HG03139 (cell line): ENCODE measurements around the gene ARRDC5.
"Not testable (repeated sequence)": the region's sequence is repeated elsewhere in the genome, so short reads cannot be mapped to it uniquely, and the experiment has no call there.

ENCODE experiments used
- ATAC-seq: cut with Tn5 transposase; IDR thresholded peaks from one replicate; pipeline ENCODE4 v1.9.1; 2021; ENCODE audit not compliant: unreplicated experiment

The ARRDC5 gene

DNA sequence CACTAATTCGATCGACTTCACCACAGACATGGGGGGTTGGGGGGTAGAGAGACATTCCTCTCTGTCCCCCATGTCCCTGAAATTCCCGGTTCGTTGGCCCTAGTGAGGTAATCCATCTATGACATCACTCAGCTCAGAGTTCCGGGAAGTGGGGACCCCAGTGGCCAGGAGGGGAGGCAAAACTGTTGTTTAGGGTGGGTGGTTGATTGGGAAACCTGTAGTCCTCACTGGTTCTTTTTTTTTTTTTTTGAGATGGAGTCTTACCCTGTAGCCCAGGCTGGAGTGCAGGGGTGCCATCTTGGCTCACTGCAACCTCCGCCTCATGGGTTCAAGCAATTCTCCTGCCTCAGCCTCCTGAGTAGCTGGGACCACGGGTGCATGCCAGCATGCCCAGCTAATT is at the start of gene ARRDC5:
TSS of gene ARRDC5 (minus strand) at position 101 of the 400 bp plus-strand sequence. CDS start at position 30, 71 bp downstream.
- ATAC-seq: no peak

- ATAC-seq: no peak
These were observed 49.0 kb upstream of the ARRDC5 start for GRCh38 chr19:4951656-4952055.

DNA sequence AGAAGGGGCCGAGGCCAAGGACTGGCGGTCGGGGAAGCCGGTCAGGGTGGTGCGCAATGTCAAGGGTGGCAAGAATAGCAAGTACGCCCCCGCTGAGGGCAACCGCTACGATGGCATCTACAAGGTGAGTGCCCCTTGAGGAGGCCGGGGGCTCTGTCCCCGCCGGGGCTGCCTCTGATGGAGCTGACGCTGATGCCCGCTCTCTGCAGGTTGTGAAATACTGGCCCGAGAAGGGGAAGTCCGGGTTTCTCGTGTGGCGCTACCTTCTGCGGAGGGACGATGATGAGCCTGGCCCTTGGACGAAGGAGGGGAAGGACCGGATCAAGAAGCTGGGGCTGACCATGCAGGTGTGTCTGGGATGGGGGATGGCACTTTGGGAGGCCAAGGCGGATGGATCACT is 48.0 kb upstream of the ARRDC5 start:
- not testable (repeated sequence) for ATAC-seq

DNA sequence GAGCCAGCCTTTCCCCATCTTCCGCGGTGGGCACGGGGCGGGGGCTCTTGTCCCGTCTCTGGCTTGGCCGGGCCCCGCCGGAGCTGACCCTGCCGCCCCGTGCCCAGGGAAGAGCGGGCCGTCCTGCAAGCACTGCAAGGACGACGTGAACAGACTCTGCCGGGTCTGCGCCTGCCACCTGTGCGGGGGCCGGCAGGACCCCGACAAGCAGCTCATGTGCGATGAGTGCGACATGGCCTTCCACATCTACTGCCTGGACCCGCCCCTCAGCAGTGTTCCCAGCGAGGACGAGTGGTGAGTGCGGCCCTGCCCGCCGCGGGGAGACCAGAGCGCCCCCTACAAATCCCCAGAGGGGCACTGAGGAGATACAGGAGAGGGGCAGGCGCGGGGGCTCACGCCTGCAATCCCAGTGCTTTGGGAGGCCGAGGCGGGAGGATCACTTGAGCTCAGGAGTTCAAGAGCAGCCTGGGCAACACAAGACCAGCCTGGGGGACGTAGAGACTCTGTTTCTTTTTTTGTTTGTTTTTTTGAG is 39.0 kb upstream of the ARRDC5 start:
- ATAC-seq: not testable (repeated sequence)

- no peak for ATAC-seq
These were observed 36.8 kb upstream of the ARRDC5 start for GRCh38 chr19:4939466-4939865.

- ATAC-seq: not testable (repeated sequence)
These were observed 35.8 kb upstream of the ARRDC5 start for GRCh38 chr19:4938461-4938860.

GRCh38 chr19:4937060-4937459 is 34.4 kb upstream of the ARRDC5 start:
- ATAC-seq: no peak

DNA sequence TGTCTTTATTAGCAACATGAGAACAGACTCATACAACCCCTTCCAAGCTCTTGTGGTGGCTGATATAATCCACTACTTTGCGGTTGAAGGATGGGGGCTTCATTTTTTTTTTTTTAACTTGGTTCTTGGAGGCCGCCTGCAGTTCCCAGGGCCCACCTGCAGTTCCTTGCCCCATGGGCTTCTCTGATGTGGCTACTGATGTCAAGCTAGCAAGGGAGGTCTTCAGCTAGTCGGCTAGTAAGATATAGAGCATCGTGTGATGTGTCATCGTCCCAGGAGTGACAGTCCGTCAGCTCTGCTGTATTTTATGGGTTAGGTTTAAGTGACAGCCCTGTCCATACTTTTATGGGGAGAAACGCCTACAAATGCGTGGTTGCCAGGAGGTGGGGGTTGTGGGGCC is 32.7 kb upstream of the ARRDC5 start:
- no peak for ATAC-seq

GRCh38 chr19:4933528-4933927 is 30.8 kb upstream of the ARRDC5 start:
- no peak for ATAC-seq

DNA sequence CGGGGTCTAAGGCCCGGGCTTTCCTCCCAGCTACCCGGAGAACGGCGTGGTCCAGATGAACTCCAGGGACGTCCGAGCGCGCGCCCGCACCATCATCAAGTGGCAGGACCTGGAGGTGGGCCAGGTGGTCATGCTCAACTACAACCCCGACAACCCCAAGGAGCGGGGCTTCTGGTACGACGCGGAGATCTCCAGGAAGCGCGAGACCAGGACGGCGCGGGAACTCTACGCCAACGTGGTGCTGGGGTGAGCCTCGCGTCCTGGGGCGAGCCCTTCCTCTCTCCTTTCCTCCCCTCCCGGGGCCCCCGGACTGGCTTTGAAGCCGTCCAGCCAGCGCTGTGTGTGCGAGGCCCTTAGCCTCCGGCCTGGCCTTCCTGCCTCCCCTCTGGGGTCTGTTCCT is 30.0 kb upstream of the ARRDC5 start:
- no peak for ATAC-seq

DNA sequence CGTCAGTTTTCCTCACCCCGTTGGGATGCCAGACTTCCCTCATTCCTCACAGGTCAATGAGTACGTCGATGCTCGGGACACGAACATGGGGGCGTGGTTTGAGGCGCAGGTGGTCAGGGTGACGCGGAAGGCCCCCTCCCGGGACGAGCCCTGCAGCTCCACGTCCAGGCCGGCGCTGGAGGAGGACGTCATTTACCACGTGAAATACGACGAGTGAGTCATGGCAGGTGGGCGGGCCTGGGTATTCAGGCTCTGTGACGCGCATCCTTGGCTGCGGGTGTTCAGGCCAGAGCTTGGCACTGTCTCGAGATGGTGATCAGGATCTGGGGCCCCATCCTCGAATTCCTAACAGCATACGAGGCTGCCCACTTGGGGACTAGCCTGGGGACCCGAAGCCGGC is 28.0 kb upstream of the ARRDC5 start:
- no peak for ATAC-seq

DNA sequence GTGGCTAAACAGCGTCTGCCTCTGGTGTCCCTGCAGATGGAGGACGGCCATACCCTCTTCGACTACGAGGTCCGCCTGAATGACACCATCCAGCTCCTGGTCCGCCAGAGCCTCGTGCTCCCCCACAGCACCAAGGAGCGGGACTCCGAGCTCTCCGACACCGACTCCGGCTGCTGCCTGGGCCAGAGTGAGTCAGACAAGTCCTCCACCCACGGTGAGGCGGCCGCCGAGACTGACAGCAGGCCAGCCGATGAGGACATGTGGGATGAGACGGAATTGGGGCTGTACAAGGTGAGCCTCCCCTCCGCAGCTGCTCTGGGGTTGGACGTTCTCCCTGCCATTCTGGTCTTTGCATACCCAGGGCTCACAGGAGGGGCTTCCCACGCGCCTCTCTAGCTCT is 26.5 kb upstream of the ARRDC5 start:
- ATAC-seq: no peak

GRCh38 chr19:4923276-4923747 is 20.6 kb upstream of the ARRDC5 start:
- ATAC-seq: no peak

- no peak for ATAC-seq
These were observed 20.0 kb upstream of the ARRDC5 start for GRCh38 chr19:4922530-4923275.

GRCh38 chr19:4916292-4917082 is 13.8 kb upstream of the ARRDC5 start:
- ATAC-seq: no peak

GRCh38 chr19:4914736-4915501 is 12.2 kb upstream of the ARRDC5 start:
- ATAC-seq: no peak

GRCh38 chr19:4913996-4914735 is 11.5 kb upstream of the ARRDC5 start:
- no peak for ATAC-seq

DNA sequence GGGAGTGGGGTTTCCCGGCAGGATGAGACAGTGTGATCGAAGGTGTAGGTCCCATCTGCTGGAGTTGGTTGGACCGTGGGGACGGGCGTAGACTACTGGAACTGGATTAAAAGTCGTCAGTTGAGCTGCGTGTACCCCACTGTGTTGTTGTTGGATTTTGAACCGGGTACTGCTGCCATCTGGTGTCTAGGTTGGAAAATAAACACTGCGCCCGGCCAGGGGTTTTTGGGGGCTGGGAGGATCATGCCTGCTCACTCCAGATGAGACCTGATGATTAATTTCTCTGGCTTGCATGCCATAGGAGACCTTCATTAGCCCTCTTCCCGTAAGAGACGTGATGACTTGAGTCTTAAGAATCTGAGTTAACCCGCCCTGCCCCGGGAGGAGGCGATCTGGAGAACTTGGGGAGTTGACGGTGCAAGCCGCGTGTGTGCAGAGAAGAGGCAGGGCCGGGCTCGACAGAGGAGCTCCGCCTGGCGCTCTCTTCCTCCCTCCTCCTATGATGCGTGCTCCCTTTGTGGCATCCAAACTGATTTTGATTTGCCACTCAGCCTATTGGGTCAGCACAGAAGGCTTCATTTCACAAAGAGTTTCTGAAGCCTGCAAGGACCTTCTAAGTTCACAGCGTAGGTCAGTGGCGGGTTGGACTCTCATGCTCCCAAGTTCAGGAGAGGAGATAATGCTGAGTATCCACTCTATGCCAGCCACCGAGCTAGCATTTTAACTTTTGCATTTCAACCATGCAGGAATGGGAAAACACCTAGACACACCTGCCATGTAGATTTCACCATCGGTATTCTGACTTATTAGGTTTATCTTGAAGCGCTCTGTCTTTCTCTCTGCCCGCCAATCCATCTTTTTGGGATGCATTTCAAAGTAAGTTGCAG is 9.3 kb upstream of the ARRDC5 start:
- ATAC-seq: no peak

- no peak for ATAC-seq
These were observed 8.6 kb upstream of the ARRDC5 start for GRCh38 chr19:4911314-4911713.
